K562 (cell line): Measurements from ENCODE around the gene PLEKHF1. TPM values are rescaled to one million over a fixed set of nuclear protein-coding genes. Genes with fewer than 3 reads are reported as not detected.
A peak's percentile ranks its signal among the peaks of the same experiment; 100 is the strongest.

Source experiments
- ATAC-seq: fragments of 200-7000 bp; cut with Tn5 transposase; 3 replicates; pipeline ENCODE4 v1.9.1; 2020; ENCODE audit warnings: moderate library complexity
- BruUV-seq: library from RNA; stranded (reverse); fragments of 400-500 nt; replicated peaks from 2 replicates; lab custom pipeline; 2021; lab: Mats Ljungman, UMichigan
- CTCF ChIA-PET: fragments of 300-600 bp; formaldehyde crosslinking; extraction: SDS; loops from one replicate; lab custom pipeline; 2021; ENCODE audit warnings: low intra/inter-chr PET ratio; lab: Yijun Ruan, JAX
- POLR2A ChIA-PET: fragments of 300-600, 350-650 bp; sonication (Branson Sonifier 250); formaldehyde crosslinking; extraction: SDS; loops from one replicate; lab custom pipeline; 2021; ENCODE audit warnings: antibody characterized with exemption, inconsistent platforms; lab: Yijun Ruan, JAX
- DNase-seq, 4 experiments: peaks; one replicate each; pipeline versions ENCODE4 v3.0.0 to v3.0.0-alpha.2; 2011 to 2018; ENCODE audit warnings: low spot score in 3 of 4, mixed read lengths in 3 of 4; ENCODE audit errors: extremely low read depth in 1 of 4
- FAIRE-seq: peaks from 2 replicates; lab custom pipeline; 2011; peaks lifted over from hg19 to GRCh38; lab: Jason Lieb, UNC
- H2AFZ ChIP-seq: 2 replicates; pipeline ENCODE4 v1.6.0; 2011; ENCODE audit warnings: low read depth, low read length, control low read depth, inconsistent platforms
- H3K27ac ChIP-seq: fragments of 200-600 bp; 3 replicates; pipeline ENCODE4 v1.8.0; 2011; ENCODE audit warnings: low read depth, mild to moderate bottlenecking, control low read depth, inconsistent platforms, low read length, moderate library complexity, mixed read lengths; ENCODE audit errors: extremely low read depth
- H3K27me3 ChIP-seq, 2 experiments: fragments of 300-600 bp in 1 of 2; 2 replicates in 1 of 2; 3 replicates in 1 of 2; pipeline versions ENCODE4 v1.6.0 to v1.8.0; 2011; ENCODE audit warnings: inconsistent platforms in 2 of 2, low read length in 2 of 2, mild to moderate bottlenecking in 1 of 2, mixed read lengths in 1 of 2, moderate library complexity in 1 of 2; ENCODE audit not compliant: control insufficient read depth in 2 of 2, insufficient read depth in 2 of 2
- H3K36me3 ChIP-seq: fragments of 300-600 bp; 3 replicates; pipeline ENCODE4 v1.8.0; 2011; ENCODE audit warnings: mild to moderate bottlenecking, low read length, inconsistent platforms; ENCODE audit not compliant: control insufficient read depth, insufficient read depth
- H3K4me1 ChIP-seq, 2 experiments: fragments of 200-600 bp in 1 of 2; replicated peaks in 1 of 2; 2 replicates in 1 of 2; 3 replicates in 1 of 2; pipeline versions ENCODE4 v1.5.1 to v1.8.0; 2011; ENCODE audit warnings: inconsistent platforms in 2 of 2, low read length in 2 of 2, mild to moderate bottlenecking in 1 of 2, mixed read lengths in 1 of 2, moderate library complexity in 1 of 2; ENCODE audit not compliant: control insufficient read depth in 2 of 2, insufficient read depth in 2 of 2
- H3K4me2 ChIP-seq: 2 replicates; pipeline ENCODE4 v1.6.1; 2011; ENCODE audit warnings: low read length, control low read depth, inconsistent platforms, mixed read lengths; ENCODE audit not compliant: insufficient read depth
- H3K4me3 ChIP-seq: fragments of 200-600 bp; sonication (generic), shearing (Covaris generic); 2 replicates; pipeline ENCODE4 v1.5.1; 2016; ENCODE audit warnings: control low read depth, inconsistent platforms
- H3K79me2 ChIP-seq: fragments of 200-600 bp; 3 replicates; pipeline ENCODE4 v1.8.0; 2011; ENCODE audit warnings: low read length, inconsistent platforms; ENCODE audit not compliant: control insufficient read depth, insufficient read depth
- H3K9ac ChIP-seq, 2 experiments: 2 replicates each; pipeline versions ENCODE4 v1.6.0 to v1.6.1; 2011; ENCODE audit warnings: low read depth in 2 of 2, low read length in 2 of 2, control low read depth in 1 of 2, inconsistent platforms in 1 of 2, mild to moderate bottlenecking in 1 of 2, mixed read lengths in 1 of 2; ENCODE audit not compliant: insufficient read depth in 1 of 2
- H3K9me1 ChIP-seq: one replicate; pipeline ENCODE4 v1.6.0; 2011; ENCODE audit warnings: inconsistent platforms, mild to moderate bottlenecking, low read length, moderate library complexity; ENCODE audit not compliant: control insufficient read depth, insufficient read depth
- H3K9me3 ChIP-seq: replicated peaks from 2 replicates; pipeline ENCODE4 v1.5.1; 2011; ENCODE audit warnings: low read depth, low read length, inconsistent platforms; ENCODE audit not compliant: control insufficient read depth, insufficient read depth
- H4K20me1 ChIP-seq: replicated peaks from 2 replicates; pipeline ENCODE4 v1.6.1; 2011; ENCODE audit warnings: low read length, inconsistent platforms, mixed read lengths; ENCODE audit not compliant: control insufficient read depth, insufficient read depth
- ATF6 ChIP-seq: sonication (generic); formaldehyde crosslinking; IDR thresholded peaks from 2 replicates; pipeline ENCODE4 v1.4.0; 2020; ENCODE audit warnings: mild to moderate bottlenecking, missing genetic modification reagents
- GTF2E2 ChIP-seq: fragments of 200-800 bp; sonication (Bioruptor generic); IDR thresholded peaks from 2 replicates; pipeline ENCODE4 v1.6.1; 2016; ENCODE audit warnings: missing genetic modification characterization, missing compliant biosample characterization
- NKRF ChIP-seq: fragments of 450-650 bp; IDR thresholded peaks from 2 replicates; pipeline ENCODE4 v1.6.1; 2016; ENCODE audit warnings: borderline replicate concordance
- NR2F6 ChIP-seq: fragments of 450-650 bp; formaldehyde crosslinking; IDR thresholded peaks from 2 replicates; pipeline ENCODE4 v1.4.0; 2020; ENCODE audit warnings: mild to moderate bottlenecking
- NR3C1 ChIP-seq: sonication (generic); formaldehyde crosslinking; IDR thresholded peaks from 2 replicates; pipeline ENCODE4 v1.8.1; 2022; ENCODE audit warnings: missing genetic modification reagents
- POLR2G ChIP-seq: fragments of 200-400 bp; formaldehyde crosslinking; IDR thresholded peaks from 2 replicates; pipeline ENCODE4 v1.6.1; 2017; ENCODE audit warnings: low read depth, mild to moderate bottlenecking, antibody characterized with exemption, low read length, moderate library complexity
- POLR2H ChIP-seq: IDR thresholded peaks from 2 replicates; pipeline ENCODE4 v1.6.1; 2016; ENCODE audit warnings: missing genetic modification characterization, low read depth, mild to moderate bottlenecking, control low read depth, missing compliant biosample characterization, moderate library complexity
- STAG1 ChIP-seq: sonication (generic); formaldehyde crosslinking; IDR thresholded peaks from 2 replicates; pipeline ENCODE4 v1.5.0; 2020; ENCODE audit warnings: missing genetic modification reagents, borderline replicate concordance
- TCFL5 ChIP-seq: fragments of 250-450 bp; sonication (Bioruptor Pico); conservative IDR thresholded peaks from 2 replicates; pipeline ENCODE4 v1.6.1; 2021; ENCODE audit warnings: mild to moderate bottlenecking, moderate library complexity, matching md5 sums
- ZFX ChIP-seq: sonication (generic); formaldehyde crosslinking; IDR thresholded peaks from 2 replicates; pipeline ENCODE4 v1.8.0; 2022; ENCODE audit warnings: mild to moderate bottlenecking, missing genetic modification reagents, moderate library complexity
- ZNF175 ChIP-seq: fragments of 200-800 bp; sonication (Bioruptor generic); IDR thresholded peaks from 2 replicates; pipeline ENCODE4 v1.6.1; 2016; ENCODE audit warnings: low read depth, mild to moderate bottlenecking, missing genetic modification characterization, missing compliant biosample characterization
- ZNF263 ChIP-seq: sonication (generic); formaldehyde crosslinking; IDR thresholded peaks from 2 replicates; pipeline ENCODE4 v1.8.0; 2022; ENCODE audit warnings: mild to moderate bottlenecking, missing genetic modification reagents, borderline replicate concordance
- WGBS: fragments of 100-300 bp; shearing (Covaris generic); methylation state at CpG from one replicate; pipeline ENCODE4 v1.1.6; 2016; ENCODE audit warnings: low coverage, mixed read lengths; ENCODE audit not compliant: insufficient coverage; ENCODE audit errors: missing lambda C conversion rate; 5-methylcytosine and 5-hydroxymethylcytosine counted together
- in situ Hi-C: fragments of 300-500 bp; cut with MboI; formaldehyde crosslinking; loops from 4 replicates; pipeline ENCODE4 v1.15.0; 2018; ENCODE audit warnings: inconsistent platforms, mixed read lengths
- intact Hi-C: fragments of 100-400 bp; cut with micrococcal nuclease; formaldehyde crosslinking; loops from 2 replicates; pipeline ENCODE4 v1.14.2; 2022
- polyA plus RNA-seq, 8 experiments: library from polyadenylated mRNA; depleted of rRNA in 4 of 8; stranded (reverse) in 5 of 8; unstranded in 3 of 8; fragments of >200 nt; fragmentation: Nextera tagmentation in 2 of 8; fragmentation: Illumina TruSeq in 1 of 8; extraction: Ambion mirVana in 2 of 8; extraction: Trizol in 1 of 8; gene quantifications; 2 replicates each; pipeline versions ENCODE4 v1.2.1 to v1.2.3, GENCODE V29; 2011 to 2014; ENCODE audit warnings: inconsistent platforms in 1 of 8, missing spikeins in 1 of 8
- total RNA-seq, 7 experiments: library from RNA; depleted of rRNA in 6 of 7; stranded (reverse); fragments of >200 nt in 6 of 7; fragmentation: Illumina TruSeq in 2 of 7; extraction: Trizol in 2 of 7; gene quantifications; 2 replicates each; pipeline versions ENCODE4 v1.2.1 to v1.2.3, GENCODE V29; 2011 to 2021; ENCODE audit warnings: low replicate concordance in 1 of 7
- TF ChIP-seq, protein P1 (sequence below): sonication (generic); formaldehyde crosslinking; IDR thresholded peaks from 2 replicates; pipeline ENCODE4 v1.8.0; 2022; ENCODE audit warnings: missing genetic modification reagents, mild to moderate bottlenecking, moderate library complexity, borderline replicate concordance

PLEKHF1 gene
- total and polyA plus RNA-seq, 9 of the 15 experiments (the other 6 are each of a cell fraction or from before 2014, with no cell fraction given), result 0.07 to 13.4 (median 3.9) TPM; not detected in 1

DNA sequence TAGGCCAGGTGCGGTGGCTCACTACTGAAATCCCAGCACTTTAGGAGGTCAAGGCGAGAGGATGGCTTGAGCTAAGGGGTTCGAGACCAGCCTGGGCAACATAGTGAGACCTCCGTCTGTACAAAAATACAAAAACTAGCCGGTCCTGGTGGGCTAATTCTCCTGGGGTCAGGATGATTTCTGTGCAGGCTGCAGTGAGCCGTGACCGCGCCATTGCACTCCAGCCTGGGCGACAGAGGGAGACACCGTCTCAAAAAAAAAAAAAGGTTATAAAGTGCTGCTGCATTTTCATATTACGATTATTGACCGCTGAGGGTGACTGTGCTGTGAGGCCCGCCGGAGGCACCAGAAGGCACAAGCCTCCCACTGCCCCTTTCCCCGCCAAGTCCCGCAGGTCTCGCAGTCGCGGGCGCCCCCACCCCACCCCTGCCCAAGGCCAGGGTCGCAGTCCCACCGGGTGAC lies 477 bp upstream of the PLEKHF1 start (continued):
- TF ChIP-seq, protein P1, sequence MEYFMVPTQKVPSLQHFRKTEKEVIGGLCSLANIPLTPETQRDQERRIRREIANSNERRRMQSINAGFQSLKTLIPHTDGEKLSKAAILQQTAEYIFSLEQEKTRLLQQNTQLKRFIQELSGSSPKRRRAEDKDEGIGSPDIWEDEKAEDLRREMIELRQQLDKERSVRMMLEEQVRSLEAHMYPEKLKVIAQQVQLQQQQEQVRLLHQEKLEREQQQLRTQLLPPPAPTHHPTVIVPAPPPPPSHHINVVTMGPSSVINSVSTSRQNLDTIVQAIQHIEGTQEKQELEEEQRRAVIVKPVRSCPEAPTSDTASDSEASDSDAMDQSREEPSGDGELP, result 0 out of 2 replicates have a peak, but pooled peaks have one; percentile 5
- TF ChIP-seq ZNF263 (CRISPR knock-in tag), result no peak

DNA sequence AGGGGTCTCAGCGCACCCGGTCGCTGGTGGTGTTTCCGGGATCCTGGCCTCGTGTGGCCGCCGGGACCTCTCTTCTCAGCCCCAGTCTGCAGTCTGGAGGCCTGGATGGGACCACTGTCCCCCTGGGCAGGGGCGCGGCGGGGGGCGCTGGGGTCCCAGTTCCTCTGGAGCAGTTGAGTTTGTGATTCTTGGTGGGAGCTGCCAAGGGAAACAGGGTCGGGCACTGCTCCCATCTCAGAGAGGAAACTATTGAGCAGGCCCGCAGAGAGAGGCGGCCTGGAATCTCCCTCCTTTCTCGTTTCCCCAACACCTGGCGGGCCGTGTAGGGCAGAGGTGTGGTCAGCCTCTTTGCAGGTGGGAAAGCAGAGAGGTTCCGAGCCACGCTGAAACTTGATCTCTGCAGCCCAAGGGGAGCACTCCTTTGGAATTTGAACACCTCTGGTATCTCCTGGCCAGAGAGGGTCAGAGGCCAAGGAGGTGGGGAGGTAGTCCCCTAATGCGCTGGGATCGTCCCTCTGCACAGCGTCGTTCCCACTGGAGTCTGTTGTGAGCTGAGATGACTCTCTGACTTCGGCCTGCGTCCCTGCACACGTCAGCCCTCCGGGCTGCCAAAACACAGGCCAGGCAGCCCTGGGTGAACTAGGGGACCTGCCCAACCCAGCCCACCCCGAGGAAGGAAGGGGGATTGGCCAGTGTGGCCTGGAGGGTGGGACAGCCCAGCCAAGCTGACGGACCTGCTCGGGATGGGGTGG lies 741 bp downstream of the PLEKHF1 start:
- Histone ChIP-seq H3K9me1 (no peaks in the 10 kb centered on the region), H3K27ac (peak overlapping the region; percentile 57; the same call in 2 of the 3 replicates), H4K20me1 (no peaks in the 10 kb centered on the region; the same call in 1 of the 2 replicates), H3K4me2 (peak overlapping the region; percentile 81), H2AFZ (peak overlapping the region; percentile 76), H3K79me2 (peaks cover 49% of the 10 kb centered on the region), H3K9me3 (no peaks in the 10 kb centered on the region), H3K36me3 (peaks cover 7% of the 10 kb centered on the region; the same call in 1 of the 3 replicates), H3K4me1 (peaks cover 47 to 70% of the 10 kb centered on the region in 2 experiments), H3K27me3 (no peaks in the 10 kb centered on the region), H3K4me3 (peak overlapping the region; percentile 78), H3K9ac (peak overlapping the region; percentile 69 to 96)
- DNase-seq (peak in 2 of 4 experiments; percentile 18 to 33), ATAC-seq (peak; percentile 6), FAIRE-seq (no peak)
- ChIA-PET CTCF (interaction anchor here (1.0 kb wide), 1 partner anchor 25 kb away, joined by 3 read pairs; no protein-coding TSS in a partner anchor), POLR2A (interaction anchor here (0.6 to 1.7 kb wide), 9 partner anchors 9 to 91 kb away, joined by 3 to 8 read pairs (median 3); no protein-coding TSS in a partner anchor)
- intact Hi-C loops, result loop anchor here (1.0 kb wide), 3 partner anchors 21 to 56 kb away; no protein-coding TSS in a partner anchor
- BruUV-seq, result TSS peak; percentile 46
- 4% methylated on average over 29 of the region's 30 CpGs for WGBS
- in situ Hi-C loops, result no loop called here
- TF ChIP-seq POLR2H (tag) (no peak), ATF6 (CRISPR knock-in tag) (0 out of 2 replicates have a peak, but pooled peaks have one; percentile 34), ZNF175 (CRISPR knock-in tag) (no peak), STAG1 (CRISPR knock-in tag) (no peak), GTF2E2 (tag) (0 out of 2 replicates have a peak, but pooled peaks have one; percentile 4), NR3C1 (CRISPR knock-in tag) (no peak), TCFL5 (CRISPR knock-in tag) (no peak), POLR2G (no peak), NKRF (no peak), NR2F6 (CRISPR knock-in tag) (no peak), ZFX (peak; percentile 5; the same call in 1 of the 2 replicates)
